Keratinocyte (primary cell): ENCODE results near the gene WIPF3.

ENCODE experiments used
- EZH2 ChIP-seq: IDR thresholded peaks from one replicate; pipeline ENCODE4 v1.6.1; 2012; ENCODE audit warnings: inconsistent platforms, mild to moderate bottlenecking, low read length, moderate library complexity
- TF ChIP-seq, protein P1 (sequence below), 3 experiments: IDR thresholded peaks in 1 of 3; conservative IDR thresholded peaks in 1 of 3; optimal IDR thresholded peaks in 1 of 3; 2 replicates in 2 of 3; 3 replicates in 1 of 3; pipeline versions ENCODE3 to v1.5.1; 2011; ENCODE audit warnings: low read length in 3 of 3, mild to moderate bottlenecking in 3 of 3, moderate library complexity in 2 of 3, control low read depth in 1 of 3, inconsistent platforms in 1 of 3; ENCODE audit not compliant: insufficient read depth in 2 of 3; ENCODE audit errors: extremely low read depth in 1 of 3

GRCh38 chr7:29859524-29860185 is 53.3 kb downstream of the WIPF3 start:
- TF ChIP-seq, protein P1, sequence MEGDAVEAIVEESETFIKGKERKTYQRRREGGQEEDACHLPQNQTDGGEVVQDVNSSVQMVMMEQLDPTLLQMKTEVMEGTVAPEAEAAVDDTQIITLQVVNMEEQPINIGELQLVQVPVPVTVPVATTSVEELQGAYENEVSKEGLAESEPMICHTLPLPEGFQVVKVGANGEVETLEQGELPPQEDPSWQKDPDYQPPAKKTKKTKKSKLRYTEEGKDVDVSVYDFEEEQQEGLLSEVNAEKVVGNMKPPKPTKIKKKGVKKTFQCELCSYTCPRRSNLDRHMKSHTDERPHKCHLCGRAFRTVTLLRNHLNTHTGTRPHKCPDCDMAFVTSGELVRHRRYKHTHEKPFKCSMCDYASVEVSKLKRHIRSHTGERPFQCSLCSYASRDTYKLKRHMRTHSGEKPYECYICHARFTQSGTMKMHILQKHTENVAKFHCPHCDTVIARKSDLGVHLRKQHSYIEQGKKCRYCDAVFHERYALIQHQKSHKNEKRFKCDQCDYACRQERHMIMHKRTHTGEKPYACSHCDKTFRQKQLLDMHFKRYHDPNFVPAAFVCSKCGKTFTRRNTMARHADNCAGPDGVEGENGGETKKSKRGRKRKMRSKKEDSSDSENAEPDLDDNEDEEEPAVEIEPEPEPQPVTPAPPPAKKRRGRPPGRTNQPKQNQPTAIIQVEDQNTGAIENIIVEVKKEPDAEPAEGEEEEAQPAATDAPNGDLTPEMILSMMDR (optimal IDR thresholded peaks at IDR 0.05 in 1 of 3, IDR thresholded peaks at IDR 0.05 in 1 of 3, conservative IDR thresholded peaks at IDR 0.05 in 1 of 3; ENCODE audit: extremely low read depth in 1 of 3, insufficient read depth in 2 of 3, low read length in 3 of 3) = no peak
- no peak for TF ChIP-seq EZH2
